MM.1S (cell line): Measurements from ENCODE around the gene DHRS3.

Experiments
- DNase-seq: peaks from one replicate; pipeline ENCODE4 v3.0.0-alpha.2; 2015
- H2AFZ ChIP-seq: fragments of 300-600 bp; sonication (generic); 2 replicates; pipeline ENCODE4 v1.6.0; 2016; ENCODE audit warnings: antibody characterized with exemption, low read length
- H3F3A ChIP-seq: fragments of 300-600 bp; sonication (generic); 2 replicates; pipeline ENCODE4 v1.6.1; 2016; ENCODE audit warnings: mild to moderate bottlenecking, antibody characterized with exemption, low read length, moderate library complexity, mixed read lengths; ENCODE audit not compliant: insufficient read depth
- H3K27ac ChIP-seq: fragments of 300-600 bp; sonication (generic); 2 replicates; pipeline ENCODE4 v1.5.1; 2016; ENCODE audit warnings: mild to moderate bottlenecking, low read length
- H3K27me3 ChIP-seq: fragments of 300-600 bp; sonication (generic); replicated peaks from 2 replicates; pipeline ENCODE4 v1.6.0; 2016; ENCODE audit warnings: low read length; ENCODE audit not compliant: insufficient read depth
- H3K36me3 ChIP-seq: fragments of 300-600 bp; sonication (generic); replicated peaks from 2 replicates; pipeline ENCODE4 v1.6.1; 2016; ENCODE audit warnings: mild to moderate bottlenecking, low read length, mixed read lengths; ENCODE audit not compliant: insufficient read depth
- H3K4me1 ChIP-seq: fragments of 300-600 bp; sonication (generic); 2 replicates; pipeline ENCODE4 v1.6.1; 2016; ENCODE audit warnings: low read length, mixed read lengths
- H3K4me2 ChIP-seq: fragments of 300-600 bp; sonication (generic); 2 replicates; pipeline ENCODE4 v1.6.0; 2016; ENCODE audit warnings: low read depth, low read length
- H3K4me3 ChIP-seq: fragments of 300-600 bp; sonication (generic); 2 replicates; pipeline ENCODE4 v1.5.1; 2016; ENCODE audit warnings: low read length, mixed read lengths
- H3K79me2 ChIP-seq: fragments of 300-600 bp; sonication (generic); 2 replicates; pipeline ENCODE4 v1.6.1; 2016; ENCODE audit warnings: mixed run types, low read length, mixed read lengths
- H3K9ac ChIP-seq: fragments of 300-600 bp; sonication (generic); 2 replicates; pipeline ENCODE4 v1.6.1; 2016; ENCODE audit warnings: low read length, mixed read lengths
- H3K9me2 ChIP-seq: fragments of 300-600 bp; sonication (generic); replicated peaks from 2 replicates; pipeline ENCODE4 v1.6.1; 2016; ENCODE audit warnings: mild to moderate bottlenecking, low read length, mixed read lengths; ENCODE audit not compliant: insufficient read depth
- H3K9me3 ChIP-seq: fragments of 300-600 bp; sonication (generic); replicated peaks from 2 replicates; pipeline ENCODE4 v1.6.1; 2016; ENCODE audit warnings: mild to moderate bottlenecking, low read length, mixed read lengths; ENCODE audit not compliant: insufficient read depth
- H4K20me1 ChIP-seq: fragments of 300-600 bp; sonication (generic); 2 replicates; pipeline ENCODE4 v1.6.1; 2016; ENCODE audit warnings: mild to moderate bottlenecking, low read length, moderate library complexity, mixed read lengths; ENCODE audit not compliant: insufficient read depth
- CTCF ChIP-seq: fragments of 300-600 bp; sonication (generic); IDR thresholded peaks from 2 replicates; pipeline ENCODE4 v1.5.1; 2016; ENCODE audit warnings: antibody characterized with exemption, low read length, mixed read lengths
- EZH2 ChIP-seq: fragments of 300-600 bp; sonication (generic); optimal IDR thresholded peaks from 2 replicates; pipeline ENCODE3; 2017; ENCODE audit warnings: low read depth, mild to moderate bottlenecking, antibody characterized with exemption, low read length, mixed read lengths
- EZH2phosphoT487 ChIP-seq: fragments of 300-600 bp; sonication (generic); IDR thresholded peaks from 2 replicates; pipeline ENCODE4 v1.6.1; 2018; ENCODE audit warnings: antibody characterized with exemption, low read length

The DHRS3 gene

GRCh38 chr1:12594490-12594889, 23.5 kb downstream of the DHRS3 start:
- DNase-seq, result no peak
- Histone ChIP-seq H2AFZ (no peak overlapping the region), H4K20me1 (no peaks in the 10 kb centered on the region), H3K9me2 (no peaks in the 10 kb centered on the region), H3K27ac (no peak overlapping the region), H3K79me2 (no peaks in the 10 kb centered on the region), H3K9me3 (no peaks in the 10 kb centered on the region), H3K36me3 (no peaks in the 10 kb centered on the region), H3K9ac (no peak overlapping the region), H3K4me1 (no peaks in the 10 kb centered on the region), H3F3A (no peaks in the 10 kb centered on the region), H3K27me3 (peaks cover 14% of the 10 kb centered on the region), H3K4me3 (no peak overlapping the region), H3K4me2 (no peak overlapping the region)
- TF ChIP-seq EZH2, result no peak
- no peak for TF ChIP-seq CTCF
- TF ChIP-seq EZH2phosphoT487, result no peak

GRCh38 chr1:12593621-12594066, 24.4 kb downstream of the DHRS3 start:
- TF ChIP-seq EZH2 (no peak), CTCF (no peak), EZH2phosphoT487 (no peak)
- Histone ChIP-seq H4K20me1 (no peaks in the 10 kb centered on the region), H3K9ac (no peak overlapping the region), H3K79me2 (no peaks in the 10 kb centered on the region), H3K9me2 (no peaks in the 10 kb centered on the region), H3F3A (no peaks in the 10 kb centered on the region), H3K36me3 (no peaks in the 10 kb centered on the region), H3K27ac (no peak overlapping the region), H3K9me3 (no peaks in the 10 kb centered on the region), H2AFZ (no peak overlapping the region), H3K4me1 (no peaks in the 10 kb centered on the region), H3K4me3 (no peak overlapping the region), H3K4me2 (no peak overlapping the region), H3K27me3 (peaks cover 14% of the 10 kb centered on the region)
- DNase-seq, result no peak

GRCh38 chr1:12592496-12592895, 25.5 kb downstream of the DHRS3 start:
- Histone ChIP-seq H3K79me2 (no peaks in the 10 kb centered on the region), H3K27me3 (peaks cover 14% of the 10 kb centered on the region)

More at GRCh38 chr1:12592496-12592895, 25.5 kb downstream of the DHRS3 start:
- Histone ChIP-seq H3K27ac (no peak overlapping the region), H3K4me3 (no peak overlapping the region), H3K4me2 (no peak overlapping the region), H3F3A (no peaks in the 10 kb centered on the region), H3K9me3 (no peaks in the 10 kb centered on the region), H3K36me3 (no peaks in the 10 kb centered on the region), H3K9ac (no peak overlapping the region), H4K20me1 (no peaks in the 10 kb centered on the region), H3K4me1 (no peaks in the 10 kb centered on the region), H3K9me2 (no peaks in the 10 kb centered on the region), H2AFZ (no peak overlapping the region)
- TF ChIP-seq CTCF, result no peak
- DNase-seq, result no peak
